Neural cell (in vitro differentiated cells): ENCODE results near the gene SGCB.

Experiments used
- EP300 ChIP-seq: fragments of 450-650 bp; conservative IDR thresholded peaks from 2 replicates; pipeline ENCODE4 v1.6.1; 2014; ENCODE audit warnings: antibody characterized with exemption, mild to moderate bottlenecking, moderate library complexity; ENCODE audit not compliant: poor library complexity, severe bottlenecking
- EZH2 ChIP-seq: fragments of 200-600, 300-800 bp; shearing (Covaris generic), sonication (generic); IDR thresholded peaks from 2 replicates; pipeline ENCODE4 v1.6.1; 2014; ENCODE audit warnings: antibody characterized with exemption, low read length, borderline replicate concordance, mild to moderate bottlenecking; ENCODE audit not compliant: insufficient read depth, poor library complexity, severe bottlenecking
- MXI1 ChIP-seq: fragments of 450-650 bp; conservative IDR thresholded peaks from 2 replicates; pipeline ENCODE4 v1.6.1; 2014; ENCODE audit warnings: antibody characterized with exemption, mild to moderate bottlenecking; ENCODE audit not compliant: poor library complexity, severe bottlenecking
- POLR2AphosphoS5 ChIP-seq: IDR thresholded peaks from 2 replicates; pipeline ENCODE4 v1.6.1; 2012
- RAD21 ChIP-seq: fragments of 450-650 bp; conservative IDR thresholded peaks from 2 replicates; pipeline ENCODE4 v1.6.1; 2014; ENCODE audit warnings: antibody characterized with exemption, mild to moderate bottlenecking, moderate library complexity
- SMC3 ChIP-seq: fragments of 450-650 bp; conservative IDR thresholded peaks from 2 replicates; pipeline ENCODE4 v1.6.1; 2014; ENCODE audit warnings: antibody characterized with exemption, mild to moderate bottlenecking, moderate library complexity; ENCODE audit not compliant: poor library complexity
- TAF1 ChIP-seq: IDR thresholded peaks from 2 replicates; pipeline ENCODE4 v1.6.1; 2012; ENCODE audit warnings: low read depth
- TF ChIP-seq, protein P1 (sequence below): fragments of 450-650 bp; IDR thresholded peaks from 2 replicates; pipeline ENCODE4 v1.5.1; 2014; ENCODE audit warnings: antibody characterized with exemption, mild to moderate bottlenecking, moderate library complexity; ENCODE audit not compliant: poor library complexity, severe bottlenecking
- TF ChIP-seq, protein P2 (sequence below): IDR thresholded peaks from 2 replicates; pipeline ENCODE4 v1.6.1; 2012; ENCODE audit warnings: borderline replicate concordance

DNA sequence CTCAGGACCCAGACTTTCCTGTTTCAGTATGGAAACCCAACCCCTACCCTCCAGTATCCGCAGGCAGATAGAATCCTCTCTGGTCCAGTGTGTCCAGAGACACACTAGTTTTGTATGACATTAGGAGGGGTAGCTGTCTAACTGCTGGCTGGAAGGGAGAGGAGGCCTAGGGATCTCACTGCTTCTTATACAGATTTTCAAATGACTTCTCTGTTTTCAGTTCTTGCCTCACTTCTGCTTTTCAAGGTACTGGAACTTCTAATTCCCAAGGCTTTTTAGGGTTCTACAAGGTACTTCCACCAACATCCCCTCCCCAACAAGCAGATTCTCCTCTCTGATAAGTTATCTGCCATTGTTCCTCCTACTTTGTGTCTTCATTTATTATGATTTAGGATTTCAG, 6.1 kb downstream of the SGCB start:
- TF ChIP-seq TAF1 (no peak), EZH2 (no peak), EP300 (no peak), POLR2AphosphoS5 (no peak), RAD21 (no peak), MXI1 (no peak), SMC3 (no peak)
- TF ChIP-seq, protein P1, sequence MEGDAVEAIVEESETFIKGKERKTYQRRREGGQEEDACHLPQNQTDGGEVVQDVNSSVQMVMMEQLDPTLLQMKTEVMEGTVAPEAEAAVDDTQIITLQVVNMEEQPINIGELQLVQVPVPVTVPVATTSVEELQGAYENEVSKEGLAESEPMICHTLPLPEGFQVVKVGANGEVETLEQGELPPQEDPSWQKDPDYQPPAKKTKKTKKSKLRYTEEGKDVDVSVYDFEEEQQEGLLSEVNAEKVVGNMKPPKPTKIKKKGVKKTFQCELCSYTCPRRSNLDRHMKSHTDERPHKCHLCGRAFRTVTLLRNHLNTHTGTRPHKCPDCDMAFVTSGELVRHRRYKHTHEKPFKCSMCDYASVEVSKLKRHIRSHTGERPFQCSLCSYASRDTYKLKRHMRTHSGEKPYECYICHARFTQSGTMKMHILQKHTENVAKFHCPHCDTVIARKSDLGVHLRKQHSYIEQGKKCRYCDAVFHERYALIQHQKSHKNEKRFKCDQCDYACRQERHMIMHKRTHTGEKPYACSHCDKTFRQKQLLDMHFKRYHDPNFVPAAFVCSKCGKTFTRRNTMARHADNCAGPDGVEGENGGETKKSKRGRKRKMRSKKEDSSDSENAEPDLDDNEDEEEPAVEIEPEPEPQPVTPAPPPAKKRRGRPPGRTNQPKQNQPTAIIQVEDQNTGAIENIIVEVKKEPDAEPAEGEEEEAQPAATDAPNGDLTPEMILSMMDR = no peak
- TF ChIP-seq, protein P2, sequence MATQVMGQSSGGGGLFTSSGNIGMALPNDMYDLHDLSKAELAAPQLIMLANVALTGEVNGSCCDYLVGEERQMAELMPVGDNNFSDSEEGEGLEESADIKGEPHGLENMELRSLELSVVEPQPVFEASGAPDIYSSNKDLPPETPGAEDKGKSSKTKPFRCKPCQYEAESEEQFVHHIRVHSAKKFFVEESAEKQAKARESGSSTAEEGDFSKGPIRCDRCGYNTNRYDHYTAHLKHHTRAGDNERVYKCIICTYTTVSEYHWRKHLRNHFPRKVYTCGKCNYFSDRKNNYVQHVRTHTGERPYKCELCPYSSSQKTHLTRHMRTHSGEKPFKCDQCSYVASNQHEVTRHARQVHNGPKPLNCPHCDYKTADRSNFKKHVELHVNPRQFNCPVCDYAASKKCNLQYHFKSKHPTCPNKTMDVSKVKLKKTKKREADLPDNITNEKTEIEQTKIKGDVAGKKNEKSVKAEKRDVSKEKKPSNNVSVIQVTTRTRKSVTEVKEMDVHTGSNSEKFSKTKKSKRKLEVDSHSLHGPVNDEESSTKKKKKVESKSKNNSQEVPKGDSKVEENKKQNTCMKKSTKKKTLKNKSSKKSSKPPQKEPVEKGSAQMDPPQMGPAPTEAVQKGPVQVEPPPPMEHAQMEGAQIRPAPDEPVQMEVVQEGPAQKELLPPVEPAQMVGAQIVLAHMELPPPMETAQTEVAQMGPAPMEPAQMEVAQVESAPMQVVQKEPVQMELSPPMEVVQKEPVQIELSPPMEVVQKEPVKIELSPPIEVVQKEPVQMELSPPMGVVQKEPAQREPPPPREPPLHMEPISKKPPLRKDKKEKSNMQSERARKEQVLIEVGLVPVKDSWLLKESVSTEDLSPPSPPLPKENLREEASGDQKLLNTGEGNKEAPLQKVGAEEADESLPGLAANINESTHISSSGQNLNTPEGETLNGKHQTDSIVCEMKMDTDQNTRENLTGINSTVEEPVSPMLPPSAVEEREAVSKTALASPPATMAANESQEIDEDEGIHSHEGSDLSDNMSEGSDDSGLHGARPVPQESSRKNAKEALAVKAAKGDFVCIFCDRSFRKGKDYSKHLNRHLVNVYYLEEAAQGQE = no peak
